GM23338 (cell line): ENCODE results near the gene PIGK. TPM values are rescaled to one million over a fixed set of nuclear protein-coding genes. Genes with fewer than 3 reads are reported as not detected.

ENCODE experiments used
- microRNA-seq: library from miRNA; unstranded; fragments of <30 nt; microRNA quantifications from one replicate; pipeline ENCODE4, GENCODE V29; 2017
- polyA plus RNA-seq: library from polyadenylated mRNA; unstranded; fragments of >200 nt; fragmentation: Nextera tagmentation; extraction: Ambion mirVana; gene quantifications from 2 replicates; pipeline ENCODE4 v1.2.1, GENCODE V29; 2016
- small RNA-seq: library from RNA; depleted of rRNA; stranded (forward); fragments of <200 nt; gene quantifications from one replicate; pipeline ENCODE3, GENCODE V24; 2014; ENCODE audit warnings: low replicate concordance
- total RNA-seq: library from RNA; depleted of rRNA; stranded (reverse); fragments of >200 nt; shearing (Covaris generic); gene quantifications from 2 replicates; pipeline ENCODE4 v1.2.3, GENCODE V29; 2014; rRNA removed

The PIGK gene
- total and polyA plus RNA-seq, 2 experiments from 2014 or later = 16.4 to 26.4 TPM

Small RNA genes within 50 kb of the gene (microRNA-seq; reads per million reads assigned to microRNA genes)
- not detected for gene MIR7156

Small RNA genes within 50 kb of the gene (small RNA-seq; reads per million reads assigned to genes)
- gene MIR7156 = not detected

Other genes with a start within 250 kb of the PIGK start
- gene AK5, start 62.6 kb upstream of the PIGK start, total RNA-seq = 8.8 and 18.3 TPM in 2 replicates
- gene AK5, start 62.6 kb upstream of the PIGK start, polyA plus RNA-seq = 8.1 and 12.2 TPM in 2 replicates